Measurements from ENCODE around the gene RGS5.

RGS5 gene

GRCh38 chr1:163128282-163128681, 74.4 kb downstream of the RGS5 start:
- Histone ChIP-seq H3K36me3 (ENCODE audit: insufficient read depth, insufficient read length, low read length) (no peaks in the 10 kb centered on the region), H3K9me3 (ENCODE audit: insufficient read depth, low read length) (no peaks in the 10 kb centered on the region; the same call in none of the 2 replicates), H3K9ac (ENCODE audit: insufficient read length, low read depth) (no peak overlapping the region), H3K27me3 (ENCODE audit: insufficient read depth, insufficient read length) (no peaks in the 10 kb centered on the region), H3K4me3 (ENCODE audit: insufficient read length, low read depth) (no peak overlapping the region), H3K4me1 (ENCODE audit: insufficient read depth, insufficient read length) (no peaks in the 10 kb centered on the region)
- TF ChIP-seq YY1 (IDR thresholded peaks at IDR 0.05; ENCODE audit: insufficient read depth, insufficient read length) (no peak), ZNF274 (IDR thresholded peaks at IDR 0.05; ENCODE audit: low read depth, low read length) (no peak), SUZ12 (IDR thresholded peaks at IDR 0.05; ENCODE audit: extremely low read depth, insufficient read depth, insufficient read length) (no peak)
- DNase-seq (ENCODE audit: low read depth, low spot score): no peak

GRCh38 chr1:163124812-163125211, 77.9 kb downstream of the RGS5 start:
- no peaks in the 10 kb centered on the region for H3K36me3 ChIP-seq (ENCODE audit: insufficient read depth, insufficient read length, low read length)
- H3K9me3 ChIP-seq (ENCODE audit: insufficient read depth, low read length): no peaks in the 10 kb centered on the region
- H3K9ac ChIP-seq (ENCODE audit: insufficient read length, low read depth): no peak overlapping the region
- no peak for DNase-seq (ENCODE audit: low read depth, low spot score)
- TF ChIP-seq SUZ12 (IDR thresholded peaks at IDR 0.05; ENCODE audit: extremely low read depth, insufficient read depth, insufficient read length) (no peak), YY1 (IDR thresholded peaks at IDR 0.05; ENCODE audit: insufficient read depth, insufficient read length) (no peak), ZNF274 (IDR thresholded peaks at IDR 0.05; ENCODE audit: low read depth, low read length) (no peak)
- H3K27me3 ChIP-seq (ENCODE audit: insufficient read depth, insufficient read length): no peaks in the 10 kb centered on the region
- no peak overlapping the region for H3K4me3 ChIP-seq (ENCODE audit: insufficient read length, low read depth)
- no peaks in the 10 kb centered on the region for H3K4me1 ChIP-seq (ENCODE audit: insufficient read depth, insufficient read length)

- Histone ChIP-seq H3K9ac (ENCODE audit: insufficient read length, low read depth) (no peak overlapping the region), H3K9me3 (ENCODE audit: insufficient read depth, low read length) (no peaks in the 10 kb centered on the region)
Measured at GRCh38 chr1:163120372-163120771, 82.3 kb downstream of the RGS5 start.

DNA sequence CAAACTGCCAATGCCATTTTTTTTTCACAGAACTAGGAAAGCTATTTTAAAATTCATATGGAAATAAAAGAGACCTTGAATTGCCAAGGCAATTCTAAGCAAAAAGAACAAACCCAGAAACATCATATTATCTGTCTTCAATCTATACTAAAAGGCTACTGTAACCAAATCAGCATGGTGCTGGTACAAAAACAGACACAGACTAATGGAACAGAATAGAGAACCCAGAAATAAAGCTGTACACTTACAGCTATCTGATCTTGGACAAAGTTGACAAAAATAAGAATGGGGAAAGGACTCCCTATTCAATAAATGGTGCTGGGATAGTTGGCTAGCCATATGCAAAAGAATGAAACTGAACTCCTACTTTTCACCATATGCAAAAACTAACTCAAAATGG, 83.0 kb downstream of the RGS5 start:
- Histone ChIP-seq H3K36me3 (ENCODE audit: insufficient read depth, insufficient read length, low read length) (no peaks in the 10 kb centered on the region), H3K27me3 (ENCODE audit: insufficient read depth, insufficient read length) (no peaks in the 10 kb centered on the region), H3K4me3 (ENCODE audit: insufficient read length, low read depth) (no peak overlapping the region), H3K4me1 (ENCODE audit: insufficient read depth, insufficient read length) (no peaks in the 10 kb centered on the region), H3K9ac (ENCODE audit: insufficient read length, low read depth) (no peak overlapping the region), H3K9me3 (ENCODE audit: insufficient read depth, low read length) (no peaks in the 10 kb centered on the region)
- DNase-seq (ENCODE audit: low read depth, low spot score): no peak
- TF ChIP-seq SUZ12 (IDR thresholded peaks at IDR 0.05; ENCODE audit: extremely low read depth, insufficient read depth, insufficient read length) (no peak), YY1 (IDR thresholded peaks at IDR 0.05; ENCODE audit: insufficient read depth, insufficient read length) (no peak), ZNF274 (IDR thresholded peaks at IDR 0.05; ENCODE audit: low read depth, low read length) (no peak)

More at GRCh38 chr1:163120372-163120771, 82.3 kb downstream of the RGS5 start:
- Histone ChIP-seq H3K4me1 (ENCODE audit: insufficient read depth, insufficient read length) (no peaks in the 10 kb centered on the region), H3K27me3 (ENCODE audit: insufficient read depth, insufficient read length) (no peaks in the 10 kb centered on the region), H3K36me3 (ENCODE audit: insufficient read depth, insufficient read length, low read length) (no peaks in the 10 kb centered on the region), H3K4me3 (ENCODE audit: insufficient read length, low read depth) (no peak overlapping the region)
- DNase-seq (ENCODE audit: low read depth, low spot score): no peak
- no peak for TF ChIP-seq ZNF274 (IDR thresholded peaks at IDR 0.05; ENCODE audit: low read depth, low read length)
- TF ChIP-seq YY1 (IDR thresholded peaks at IDR 0.05; ENCODE audit: insufficient read depth, insufficient read length): no peak
- no peak for TF ChIP-seq SUZ12 (IDR thresholded peaks at IDR 0.05; ENCODE audit: extremely low read depth, insufficient read depth, insufficient read length)

DNA sequence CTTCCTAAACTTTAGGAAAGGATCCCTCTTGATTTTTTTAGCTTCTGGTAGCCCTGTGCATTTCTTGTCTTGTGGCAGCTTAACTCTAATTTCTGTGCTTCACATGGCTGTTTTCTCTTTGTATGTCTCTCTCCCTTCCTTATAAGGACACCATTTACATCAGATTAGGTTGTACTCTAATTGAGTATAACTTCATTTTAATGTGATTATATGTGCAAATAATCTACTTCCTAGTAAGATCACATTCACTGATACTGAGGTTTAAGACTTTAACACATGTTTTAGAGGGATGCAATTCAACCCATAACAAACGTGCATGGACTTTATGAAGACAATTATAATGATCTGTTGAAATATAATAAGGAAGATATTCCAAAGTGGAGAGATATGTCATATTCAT, 86.8 kb downstream of the RGS5 start:
- DNase-seq (ENCODE audit: low read depth, low spot score): no peak
- H3K36me3 ChIP-seq (ENCODE audit: insufficient read depth, insufficient read length, low read length): no peaks in the 10 kb centered on the region

DNA sequence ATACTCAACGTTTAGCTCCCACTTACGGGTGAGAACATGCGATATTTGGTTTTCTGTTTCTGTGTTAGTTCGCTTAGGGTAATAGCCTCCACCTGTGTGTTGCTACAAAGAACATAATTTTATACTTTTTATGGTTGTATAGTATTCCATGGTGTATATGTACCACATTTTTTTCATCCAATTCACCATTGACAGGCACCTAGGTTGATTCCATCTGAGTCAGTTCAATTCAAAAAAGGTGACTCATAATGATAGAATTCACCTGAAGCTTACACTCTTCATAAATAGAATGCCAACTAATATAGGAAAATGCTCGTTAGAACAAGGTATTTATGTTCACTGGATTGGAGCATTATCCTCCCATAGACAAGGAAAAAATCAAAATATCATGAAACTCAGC, 95.1 kb downstream of the RGS5 start:
- H3K9ac ChIP-seq (ENCODE audit: insufficient read length, low read depth): no peak overlapping the region
- TF ChIP-seq YY1 (IDR thresholded peaks at IDR 0.05; ENCODE audit: insufficient read depth, insufficient read length): no peak
- TF ChIP-seq ZNF274 (IDR thresholded peaks at IDR 0.05; ENCODE audit: low read depth, low read length): no peak
- no peak for TF ChIP-seq SUZ12 (IDR thresholded peaks at IDR 0.05; ENCODE audit: extremely low read depth, insufficient read depth, insufficient read length)
- no peaks in the 10 kb centered on the region for H3K4me1 ChIP-seq (ENCODE audit: insufficient read depth, insufficient read length)
- no peak for DNase-seq (ENCODE audit: low read depth, low spot score)
- no peaks in the 10 kb centered on the region for H3K36me3 ChIP-seq (ENCODE audit: insufficient read depth, insufficient read length, low read length)
- H3K27me3 ChIP-seq (ENCODE audit: insufficient read depth, insufficient read length): no peaks in the 10 kb centered on the region
- H3K4me3 ChIP-seq (ENCODE audit: insufficient read length, low read depth): no peak overlapping the region
- H3K9me3 ChIP-seq (ENCODE audit: insufficient read depth, low read length): peaks cover 9% of the 10 kb centered on the region; the same call in 1 of the 2 replicates

More for the DNA sequence above, 86.8 kb downstream of the RGS5 start:
- H3K9me3 ChIP-seq (ENCODE audit: insufficient read depth, low read length): no peaks in the 10 kb centered on the region
- H3K4me3 ChIP-seq (ENCODE audit: insufficient read length, low read depth): no peak overlapping the region
- no peaks in the 10 kb centered on the region for H3K27me3 ChIP-seq (ENCODE audit: insufficient read depth, insufficient read length)
- no peak overlapping the region for H3K9ac ChIP-seq (ENCODE audit: insufficient read length, low read depth)
- H3K4me1 ChIP-seq (ENCODE audit: insufficient read depth, insufficient read length): no peaks in the 10 kb centered on the region
- no peak for TF ChIP-seq YY1 (IDR thresholded peaks at IDR 0.05; ENCODE audit: insufficient read depth, insufficient read length)
- TF ChIP-seq ZNF274 (IDR thresholded peaks at IDR 0.05; ENCODE audit: low read depth, low read length): no peak
- no peak for TF ChIP-seq SUZ12 (IDR thresholded peaks at IDR 0.05; ENCODE audit: extremely low read depth, insufficient read depth, insufficient read length)

DNA sequence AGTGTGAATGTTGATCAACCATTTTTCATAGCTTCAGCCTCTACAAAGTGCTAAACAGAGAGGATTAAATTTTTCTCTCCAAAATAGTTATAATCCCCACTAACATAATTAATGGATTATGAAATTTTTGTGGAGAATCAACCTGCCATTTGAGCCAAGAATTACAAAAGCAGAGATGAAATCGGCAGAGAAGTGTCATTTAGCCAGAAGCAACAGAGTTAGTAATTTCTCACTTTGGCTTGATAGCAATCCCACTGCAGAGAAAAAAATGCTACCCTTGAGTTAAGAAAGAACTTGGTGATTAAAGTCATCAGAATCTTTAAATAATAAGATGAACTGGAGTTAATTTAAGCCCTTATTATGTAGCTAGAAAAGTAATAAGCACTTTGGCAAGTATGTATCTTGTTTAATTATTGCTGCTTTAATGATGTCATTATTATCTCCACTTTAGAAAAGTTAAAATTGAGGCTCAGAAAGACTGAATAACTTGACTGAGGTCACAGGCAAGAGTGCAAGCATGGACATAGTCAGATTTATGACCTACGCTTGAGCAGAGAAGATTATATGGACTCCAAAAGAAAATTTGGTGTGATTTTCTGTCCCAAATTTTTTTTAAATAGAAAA, 96.2 kb downstream of the RGS5 start:
- Histone ChIP-seq H3K36me3 (ENCODE audit: insufficient read depth, insufficient read length, low read length) (no peaks in the 10 kb centered on the region), H3K27me3 (ENCODE audit: insufficient read depth, insufficient read length) (no peaks in the 10 kb centered on the region), H3K4me3 (ENCODE audit: insufficient read length, low read depth) (no peak overlapping the region), H3K9ac (ENCODE audit: insufficient read length, low read depth) (no peak overlapping the region), H3K4me1 (ENCODE audit: insufficient read depth, insufficient read length) (no peaks in the 10 kb centered on the region), H3K9me3 (ENCODE audit: insufficient read depth, low read length) (peaks cover 9% of the 10 kb centered on the region; the same call in 1 of the 2 replicates)
- TF ChIP-seq ZNF274 (IDR thresholded peaks at IDR 0.05; ENCODE audit: low read depth, low read length) (no peak), YY1 (IDR thresholded peaks at IDR 0.05; ENCODE audit: insufficient read depth, insufficient read length) (no peak)
- no peak for DNase-seq (ENCODE audit: low read depth, low spot score)

Measured in NT2/D1 (cell line).